Measurements from ENCODE around the gene ZMIZ2.

ZMIZ2 gene

DNA sequence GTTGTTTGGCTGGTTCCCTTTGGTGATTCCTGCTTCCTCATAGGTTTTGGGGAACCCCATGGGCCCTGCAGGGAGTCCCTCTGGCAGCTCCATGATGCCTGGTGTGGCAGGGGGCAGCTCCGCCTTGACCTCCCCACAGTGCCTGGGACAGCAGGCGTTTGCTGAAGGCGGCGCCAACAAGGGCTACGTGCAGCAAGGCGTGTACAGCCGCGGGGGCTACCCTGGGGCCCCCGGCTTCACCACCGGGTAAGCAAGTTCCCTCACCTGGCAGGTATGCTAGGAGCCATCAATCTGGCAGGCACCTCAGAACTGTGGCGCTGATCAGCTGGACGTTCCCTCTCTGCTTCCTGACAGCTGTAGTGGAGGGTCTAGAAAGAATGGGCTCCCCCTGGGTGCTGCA is 8.3 kb downstream of the ZMIZ2 start:
- DNase-seq: no peak

DNA sequence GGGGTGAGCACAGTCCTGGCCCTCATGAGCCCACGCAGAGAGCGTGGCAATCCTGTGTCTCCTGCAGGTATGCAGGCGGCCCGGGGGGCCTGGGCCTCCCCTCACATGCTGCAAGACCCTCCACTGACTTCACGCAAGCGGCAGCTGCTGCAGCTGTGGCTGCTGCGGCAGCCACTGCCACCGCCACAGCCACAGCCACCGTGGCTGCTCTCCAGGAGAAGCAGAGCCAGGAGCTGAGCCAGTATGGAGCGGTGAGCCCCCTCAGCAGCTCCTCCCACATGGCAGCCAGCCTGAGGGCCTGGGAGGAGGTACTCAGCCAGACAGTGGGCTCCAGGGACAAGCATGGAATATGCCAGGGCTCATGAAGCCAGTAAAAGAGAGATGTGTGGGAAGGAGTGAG is 8.7 kb downstream of the ZMIZ2 start:
- no peak for DNase-seq

DNA sequence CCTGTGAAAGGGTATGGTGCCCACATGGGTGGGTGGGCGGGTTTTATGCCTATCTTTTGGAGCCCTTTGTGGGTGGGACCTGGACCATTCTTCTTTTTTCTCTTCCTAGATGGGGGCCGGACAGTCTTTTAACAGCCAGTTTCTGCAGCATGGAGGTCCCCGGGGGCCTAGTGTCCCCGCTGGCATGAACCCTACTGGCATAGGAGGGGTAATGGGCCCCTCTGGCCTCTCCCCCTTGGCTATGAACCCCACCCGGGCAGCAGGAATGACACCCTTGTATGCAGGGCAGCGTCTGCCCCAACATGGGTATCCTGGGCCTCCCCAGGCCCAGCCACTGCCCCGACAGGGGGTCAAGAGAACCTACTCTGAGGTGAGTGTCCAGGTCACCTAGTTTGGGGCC is 9.1 kb downstream of the ZMIZ2 start:
- DNase-seq: no peak

DNA sequence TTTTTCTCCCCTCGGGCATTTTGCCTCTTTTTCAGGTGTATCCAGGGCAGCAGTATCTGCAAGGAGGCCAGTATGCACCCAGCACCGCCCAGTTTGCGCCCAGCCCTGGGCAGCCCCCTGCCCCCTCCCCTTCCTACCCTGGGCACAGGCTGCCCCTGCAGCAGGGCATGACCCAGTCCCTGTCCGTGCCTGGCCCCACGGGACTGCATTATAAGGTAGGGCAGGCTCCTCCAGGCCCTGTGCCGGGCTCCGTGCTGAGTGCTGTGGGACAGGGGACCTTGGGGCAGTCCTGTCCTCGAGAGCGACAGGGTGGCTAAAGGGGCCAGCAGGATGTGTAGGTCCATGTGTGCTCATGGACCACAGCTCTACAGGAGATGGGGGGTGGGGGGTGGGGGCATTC is 10.6 kb downstream of the ZMIZ2 start:
- no peak for DNase-seq

DNA sequence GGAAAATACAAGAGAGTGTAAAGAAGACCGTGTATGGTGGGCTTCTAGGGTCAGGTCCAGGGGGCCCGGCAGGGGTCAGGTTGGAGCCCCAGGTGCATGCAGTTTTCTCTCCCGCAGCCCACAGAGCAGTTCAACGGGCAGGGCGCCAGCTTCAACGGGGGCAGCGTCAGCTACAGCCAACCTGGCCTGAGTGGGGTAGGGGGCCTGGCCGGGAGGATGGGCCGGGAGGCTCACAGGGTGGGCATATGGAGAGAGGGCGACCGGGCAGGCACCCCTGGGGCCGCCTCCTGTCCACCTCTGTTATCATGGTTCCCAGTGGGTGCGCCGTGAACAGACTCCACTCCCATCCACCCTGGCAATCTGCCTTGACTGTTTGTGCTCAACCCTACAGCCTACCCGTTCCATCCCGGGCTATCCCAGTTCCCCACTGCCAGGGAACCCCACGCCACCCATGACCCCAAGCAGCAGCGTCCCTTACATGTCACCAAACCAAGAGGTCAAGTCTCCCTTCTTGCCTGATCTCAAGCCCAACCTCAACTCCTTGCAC is 11.5 kb downstream of the ZMIZ2 start:
- DNase-seq: no peak

DNA sequence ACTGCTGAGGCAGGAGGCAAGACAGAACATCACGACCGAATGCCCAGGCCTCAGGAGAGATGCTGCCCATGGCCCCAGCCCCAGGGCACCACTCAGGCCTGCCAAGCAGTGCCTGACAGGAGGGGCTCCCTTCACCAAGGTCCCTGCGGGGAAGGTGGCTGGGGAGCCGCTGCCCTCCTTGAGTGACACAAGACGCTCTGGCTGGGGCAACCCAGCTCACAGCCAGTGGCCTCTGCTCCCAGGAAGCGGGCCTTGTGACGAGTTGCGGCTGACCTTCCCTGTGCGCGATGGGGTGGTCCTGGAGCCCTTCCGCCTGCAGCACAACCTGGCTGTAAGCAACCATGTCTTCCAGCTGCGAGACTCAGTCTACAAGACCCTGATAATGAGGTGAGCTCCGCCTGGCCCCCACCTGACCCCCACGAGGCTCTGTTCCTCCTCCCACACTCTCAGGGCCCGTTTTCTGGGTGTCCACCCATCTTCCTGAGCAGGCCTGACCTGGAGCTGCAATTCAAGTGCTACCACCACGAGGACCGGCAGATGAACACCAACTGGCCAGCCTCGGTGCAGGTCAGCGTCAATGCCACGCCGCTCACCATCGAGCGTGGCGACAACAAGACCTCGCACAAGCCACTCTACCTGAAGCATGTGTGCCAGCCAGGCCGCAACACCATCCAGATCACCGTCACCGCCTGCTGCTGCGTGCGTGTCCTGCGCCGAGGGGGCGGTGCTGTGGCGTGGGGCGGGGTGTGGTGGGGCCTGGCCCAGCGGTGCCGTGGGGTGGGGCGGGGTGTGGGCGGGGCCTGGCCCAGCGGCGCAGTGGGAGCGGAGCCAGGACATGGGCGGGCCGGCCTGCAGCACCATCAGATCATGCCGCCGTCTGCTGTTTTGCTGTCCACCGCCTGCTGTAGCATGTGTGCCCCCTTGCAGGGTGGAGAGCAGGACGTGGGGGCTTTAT is 12.8 kb downstream of the ZMIZ2 start:
- no peak for DNase-seq

DNA sequence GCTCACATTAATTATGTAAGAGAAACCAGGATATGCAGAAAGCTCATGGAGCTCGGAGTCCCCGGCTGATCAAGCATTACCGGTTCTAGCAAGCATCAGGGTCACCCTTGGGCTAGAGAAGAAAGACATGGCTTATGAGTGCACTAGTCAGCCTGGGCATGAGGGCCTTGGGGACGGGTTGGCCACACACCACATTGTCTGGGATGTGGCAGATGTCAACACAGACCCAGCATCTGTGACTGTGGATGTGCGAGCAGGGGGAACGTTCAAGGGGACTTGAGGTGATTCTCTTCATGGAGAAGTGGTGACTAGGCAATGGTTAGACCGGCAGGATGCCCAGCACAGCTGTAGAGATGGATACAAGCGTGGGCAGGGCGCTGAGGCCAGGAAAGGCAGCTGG is 13.7 kb downstream of the ZMIZ2 start:
- peak; percentile 69 for DNase-seq

DNA sequence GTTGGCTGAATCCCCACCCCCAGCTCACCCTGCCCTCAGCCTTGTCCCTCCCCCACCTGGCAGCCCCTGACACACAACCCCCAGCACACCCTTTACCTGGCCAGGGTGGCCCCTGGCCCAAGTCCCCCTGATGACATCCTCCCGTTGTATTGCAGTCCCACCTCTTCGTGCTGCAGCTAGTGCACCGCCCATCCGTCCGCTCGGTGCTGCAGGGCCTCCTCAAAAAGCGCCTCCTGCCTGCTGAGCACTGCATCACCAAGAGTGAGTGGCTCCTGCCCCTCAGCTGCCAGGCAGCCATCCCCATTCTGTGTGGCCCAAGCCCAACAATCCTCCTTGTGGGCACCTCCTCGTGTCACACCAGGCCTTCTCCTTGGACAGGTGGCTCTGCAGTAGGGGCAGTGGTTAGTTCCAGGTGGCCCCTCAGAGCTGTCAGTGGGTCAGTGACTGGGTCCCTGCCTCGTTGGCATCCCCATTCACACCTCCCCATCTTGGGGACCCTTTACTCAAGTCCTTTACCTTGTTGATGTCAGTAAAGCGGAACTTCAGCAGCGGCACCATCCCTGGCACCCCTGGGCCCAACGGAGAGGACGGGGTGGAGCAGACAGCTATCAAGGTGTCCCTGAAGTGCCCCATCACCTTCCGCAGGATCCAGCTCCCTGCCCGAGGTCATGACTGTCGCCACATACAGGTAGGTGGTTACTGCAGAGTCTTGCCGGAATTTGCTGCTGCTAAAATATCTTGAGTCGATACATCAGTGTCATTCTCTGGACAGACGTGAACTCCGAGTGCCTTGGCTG is 14.3 kb downstream of the ZMIZ2 start:
- DNase-seq: no peak

DNA sequence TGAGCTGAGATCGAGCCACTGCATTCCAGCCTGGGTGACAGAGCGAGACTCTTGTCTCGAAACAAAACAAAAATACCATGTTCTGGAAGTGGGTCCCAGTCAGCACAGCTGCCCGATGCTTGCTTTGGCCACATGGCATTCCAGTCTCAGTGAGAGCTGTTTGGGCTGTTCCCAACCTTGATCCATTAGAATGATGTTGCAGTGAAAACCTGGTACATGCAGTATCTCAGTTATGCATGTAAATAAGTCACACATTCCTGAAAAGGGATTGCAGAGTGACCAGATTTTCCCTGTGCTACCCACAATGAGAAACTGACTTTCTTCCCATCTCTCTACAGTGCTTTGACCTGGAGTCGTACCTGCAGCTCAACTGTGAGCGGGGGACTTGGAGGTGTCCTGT is 15.4 kb downstream of the ZMIZ2 start:
- no peak for DNase-seq

DNA sequence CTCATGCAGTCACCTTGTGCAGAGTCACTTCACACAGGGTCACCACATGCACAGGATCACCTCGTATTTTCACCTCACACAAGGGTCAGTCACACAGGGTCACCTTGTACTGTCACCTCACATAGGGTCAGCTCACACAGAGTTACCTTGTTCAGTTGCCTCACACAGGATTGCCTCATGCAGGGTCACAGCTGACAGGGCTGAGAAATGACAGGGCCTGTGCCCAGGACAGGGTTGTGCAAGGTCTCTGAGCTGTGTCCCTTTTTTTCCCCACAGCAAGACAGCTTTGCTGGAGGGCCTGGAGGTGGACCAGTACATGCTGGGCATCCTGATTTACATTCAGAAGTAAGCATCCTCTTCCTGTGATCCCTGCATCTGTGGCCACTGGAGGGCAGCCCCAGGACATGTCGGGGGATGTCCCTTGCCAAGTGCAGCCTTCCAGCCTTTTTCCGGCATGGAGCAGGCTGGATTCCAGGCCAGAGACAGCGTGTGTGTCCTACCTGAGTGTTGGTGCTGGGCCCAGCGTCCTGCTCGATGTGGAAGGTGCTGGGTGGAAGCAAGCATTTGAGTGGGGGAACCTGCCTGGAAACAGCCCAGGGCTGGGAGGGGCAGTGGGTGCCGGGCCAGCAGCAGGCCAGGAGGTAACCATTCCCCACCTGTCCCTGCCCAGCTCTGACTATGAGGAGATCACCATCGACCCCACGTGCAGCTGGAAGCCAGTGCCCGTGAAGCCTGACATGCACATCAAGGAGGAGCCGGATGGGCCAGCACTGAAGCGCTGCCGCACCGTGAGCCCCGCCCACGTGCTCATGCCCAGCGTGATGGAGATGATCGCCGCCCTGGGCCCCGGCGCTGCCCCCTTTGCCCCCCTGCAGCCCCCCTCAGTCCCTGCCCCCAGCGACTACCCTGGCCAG is 16.3 kb downstream of the ZMIZ2 start:
- DNase-seq: no peak

DNA sequence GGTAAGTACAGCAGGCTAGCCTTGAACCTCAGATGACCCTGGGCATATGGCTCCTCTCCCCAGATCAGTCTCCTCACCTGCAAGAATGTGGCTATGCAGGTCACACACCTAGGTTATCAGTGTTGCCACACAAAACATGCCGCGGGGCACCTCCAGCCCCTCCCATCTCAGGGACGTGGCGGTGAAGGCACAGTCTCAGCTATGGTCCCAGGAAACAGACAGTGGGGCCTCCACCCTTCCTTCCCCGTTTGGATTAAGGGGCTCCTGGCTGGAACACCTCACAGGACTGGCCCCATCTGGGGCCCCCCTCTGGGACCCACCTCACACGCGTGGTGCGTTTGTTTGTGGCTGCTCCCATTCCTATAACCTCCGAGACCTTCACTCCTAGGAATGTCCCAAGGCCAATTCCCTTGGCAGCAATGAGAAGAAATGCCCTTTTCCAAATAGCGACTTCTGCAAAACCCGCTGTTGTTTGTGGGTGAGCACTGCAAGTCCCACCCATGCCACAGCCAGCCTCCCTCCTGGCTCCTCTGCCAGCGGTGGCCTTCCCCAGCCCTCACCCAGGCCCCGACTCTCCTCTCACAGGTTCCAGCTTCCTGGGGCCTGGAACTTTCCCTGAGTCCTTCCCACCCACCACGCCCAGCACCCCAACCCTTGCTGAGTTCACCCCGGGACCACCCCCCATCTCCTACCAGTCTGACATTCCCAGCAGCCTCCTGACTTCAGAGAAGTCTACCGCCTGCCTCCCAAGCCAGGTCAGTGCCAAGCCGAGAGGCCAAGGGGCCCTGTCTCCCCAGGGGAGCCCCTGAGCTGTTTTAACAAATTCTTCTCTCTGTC is 17.1 kb downstream of the ZMIZ2 start:
- no peak for DNase-seq

DNA sequence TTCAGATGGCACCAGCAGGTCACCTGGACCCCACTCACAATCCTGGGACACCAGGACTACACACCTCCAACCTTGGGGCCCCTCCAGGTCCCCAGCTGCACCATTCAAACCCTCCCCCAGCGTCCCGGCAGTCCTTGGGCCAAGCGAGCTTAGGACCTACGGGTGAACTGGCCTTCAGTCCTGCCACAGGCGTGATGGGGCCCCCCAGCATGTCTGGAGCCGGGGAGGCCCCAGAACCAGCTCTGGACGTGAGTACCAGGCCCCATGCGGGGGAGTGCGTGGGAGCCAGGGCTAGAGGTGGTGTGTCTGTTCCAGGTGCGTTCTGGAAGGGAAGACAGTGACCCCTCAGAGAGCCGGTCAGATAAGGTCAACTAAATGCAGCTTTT is 17.8 kb downstream of the ZMIZ2 start:
- DNase-seq: no peak

DNA sequence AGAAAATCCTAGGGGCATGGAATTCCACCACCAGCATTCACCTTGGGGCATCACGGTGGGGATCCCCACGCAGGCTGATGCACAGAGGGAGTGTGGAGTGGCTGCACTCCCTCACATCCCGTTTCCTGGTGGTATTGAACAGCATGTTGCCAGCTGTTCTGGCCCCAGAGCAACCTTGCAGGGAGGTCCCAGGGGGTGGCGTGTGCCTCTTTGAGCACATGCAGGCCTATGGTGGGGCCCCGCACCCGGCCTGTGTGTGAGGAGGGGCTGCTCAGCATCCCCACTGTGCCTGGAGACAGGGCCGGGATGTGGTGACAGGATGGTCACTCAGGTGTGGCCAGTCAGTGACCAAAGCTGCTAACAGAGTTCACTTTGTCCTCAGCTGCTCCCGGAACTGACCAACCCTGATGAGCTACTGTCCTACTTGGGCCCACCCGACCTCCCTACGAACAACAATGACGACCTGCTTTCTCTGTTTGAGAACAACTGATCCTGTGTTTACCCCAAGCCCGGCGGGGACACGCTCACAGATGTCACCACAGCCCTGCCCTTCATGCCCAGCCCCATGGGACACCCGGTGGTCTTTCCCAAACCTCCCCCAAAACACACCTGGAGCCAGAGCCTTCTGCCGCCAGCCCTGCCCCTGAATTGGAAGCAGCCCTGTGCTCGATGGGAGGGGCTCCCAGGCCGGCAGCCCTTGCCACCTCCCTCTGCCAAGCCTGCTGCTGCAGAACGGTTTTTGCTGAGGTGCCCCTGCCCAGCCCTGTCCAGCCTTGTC is 18.7 kb downstream of the ZMIZ2 start:
- no peak for DNase-seq

DNA sequence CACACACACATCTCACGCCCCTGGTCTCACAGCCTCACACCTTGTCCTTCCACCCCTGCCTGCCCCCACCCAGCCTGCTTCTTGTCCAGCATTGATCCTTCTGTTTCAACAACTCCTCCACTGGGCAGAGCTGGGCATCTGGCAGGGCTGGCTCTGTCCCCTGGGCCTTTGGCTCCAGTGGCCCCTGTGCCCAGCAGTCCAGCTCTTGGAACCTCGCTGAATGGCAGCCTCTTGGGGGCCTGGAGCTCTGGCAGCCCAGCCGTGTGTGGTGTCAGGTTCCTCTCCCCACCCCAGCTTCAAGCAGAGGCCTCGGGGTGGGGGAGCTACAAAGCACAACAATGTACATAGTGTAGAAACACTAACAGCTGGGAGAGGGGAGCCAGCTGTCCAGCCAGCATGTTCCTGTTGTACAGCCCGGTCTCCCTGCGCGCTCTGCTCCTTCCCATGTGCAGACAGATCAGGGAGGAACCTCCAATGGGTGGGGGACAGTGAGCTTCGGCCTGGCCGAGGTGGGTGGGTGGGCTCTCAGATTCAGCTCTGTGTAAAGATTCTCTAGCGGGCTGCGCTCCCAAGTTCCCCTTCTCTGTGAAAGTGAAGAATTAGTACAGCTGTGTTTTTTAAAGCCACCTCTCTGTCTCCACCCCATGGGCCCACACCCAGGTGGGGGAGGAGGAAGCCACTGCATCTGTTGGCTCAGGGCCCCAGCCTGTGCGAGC is 19.4 kb downstream of the ZMIZ2 start:
- DNase-seq: peak; percentile 67

DNA sequence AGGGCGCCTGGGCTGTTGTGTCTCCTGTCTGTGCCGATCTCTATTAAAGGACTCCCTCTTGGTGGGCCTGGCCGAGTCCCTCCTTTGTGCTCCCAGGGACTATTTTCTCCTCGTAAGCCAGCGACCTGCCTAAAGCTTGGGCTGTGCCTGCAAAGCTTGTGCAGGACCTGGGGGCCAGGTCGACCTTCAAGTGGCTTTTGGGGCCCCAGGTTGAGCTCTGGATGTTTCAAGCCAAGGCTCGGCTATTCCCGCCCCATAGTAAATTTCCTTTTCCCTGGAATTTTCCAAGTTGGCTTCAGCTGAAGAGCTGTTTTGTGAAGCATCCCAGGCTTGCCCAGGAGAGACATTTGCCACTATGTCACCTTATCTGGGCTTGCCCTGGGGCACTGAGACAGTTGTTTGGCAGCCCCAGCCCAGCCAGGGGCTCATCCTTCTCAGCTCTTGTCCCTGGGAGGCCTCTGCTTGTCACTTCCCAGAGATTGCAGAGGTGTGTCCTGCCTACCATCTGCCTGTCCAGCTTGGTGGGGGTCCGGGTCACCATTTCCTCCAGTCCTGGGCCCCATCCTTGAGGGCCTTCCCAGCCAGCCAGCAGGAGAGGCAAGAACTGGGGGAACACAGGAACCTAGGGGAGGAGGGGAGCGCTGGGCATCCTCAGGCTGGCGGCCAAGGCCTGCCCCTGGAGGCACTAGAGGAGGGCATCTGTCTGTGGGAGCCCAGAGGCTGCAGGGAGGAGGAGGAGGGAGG is 20.2 kb downstream of the ZMIZ2 start:
- DNase-seq: no peak

DNA sequence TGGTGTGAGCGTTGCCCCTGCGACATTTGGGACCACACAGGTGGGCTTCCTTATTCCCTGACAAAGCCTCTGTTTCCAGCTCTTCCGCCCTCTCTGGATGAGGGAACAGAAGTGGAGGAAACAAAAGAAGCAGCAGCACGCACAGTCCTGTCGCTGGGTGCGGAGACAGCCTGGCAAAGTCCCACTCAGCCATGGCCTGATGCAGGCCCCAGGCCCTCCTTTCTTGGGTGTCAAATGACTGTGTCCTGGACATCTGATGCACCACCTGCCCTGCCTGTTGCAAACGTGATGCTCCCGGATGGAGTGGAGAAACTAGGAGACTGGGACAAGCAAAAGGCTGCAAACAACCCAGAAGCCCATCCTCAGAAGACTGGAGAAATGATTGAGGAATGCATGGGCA is 20.7 kb downstream of the ZMIZ2 start:
- no peak for DNase-seq

DNA sequence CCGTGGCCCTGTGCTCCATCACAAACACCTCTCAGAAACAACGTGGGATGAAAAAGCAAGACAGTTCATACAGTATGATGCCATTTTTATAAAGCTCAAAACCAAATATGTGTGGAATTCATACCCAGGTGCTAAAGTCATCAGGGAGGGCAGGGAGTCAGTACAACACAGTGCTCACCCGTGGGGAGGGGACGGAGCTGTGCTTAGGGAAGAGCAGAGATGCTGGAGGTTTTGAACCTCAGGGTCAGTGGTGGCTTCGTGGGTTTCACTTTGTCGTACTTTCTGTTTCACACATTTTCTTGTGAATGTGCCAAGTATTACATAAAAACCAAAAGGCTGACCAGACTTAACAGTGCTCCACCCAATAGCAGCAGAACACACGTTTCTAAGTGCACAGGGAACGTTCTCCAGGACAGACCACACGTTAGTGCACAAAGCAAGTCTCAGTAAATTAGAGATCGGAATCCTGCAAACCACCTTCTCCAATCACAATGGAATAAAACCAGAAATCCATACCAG is 21.2 kb downstream of the ZMIZ2 start:
- DNase-seq: no peak

DNA sequence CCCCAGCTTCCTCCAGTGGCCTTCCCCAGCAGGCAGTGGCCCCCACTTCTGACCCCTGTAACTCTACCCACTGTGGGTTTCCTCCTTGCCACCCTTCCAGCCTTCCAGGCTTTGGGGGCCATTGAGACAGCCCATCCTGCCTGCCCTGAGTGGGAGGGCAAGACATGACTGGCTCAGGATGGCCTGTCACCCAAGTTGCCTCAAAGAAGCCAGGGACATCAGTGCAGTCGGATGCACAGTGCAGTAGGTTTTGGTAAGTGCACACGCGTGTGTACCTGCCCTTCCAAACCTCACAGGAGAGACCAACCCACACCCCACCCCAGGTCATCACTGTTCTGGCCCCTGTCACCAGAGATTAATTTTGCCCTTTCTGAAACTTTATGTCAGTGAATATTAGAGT is 22.7 kb downstream of the ZMIZ2 start:
- DNase-seq: no peak

DNA sequence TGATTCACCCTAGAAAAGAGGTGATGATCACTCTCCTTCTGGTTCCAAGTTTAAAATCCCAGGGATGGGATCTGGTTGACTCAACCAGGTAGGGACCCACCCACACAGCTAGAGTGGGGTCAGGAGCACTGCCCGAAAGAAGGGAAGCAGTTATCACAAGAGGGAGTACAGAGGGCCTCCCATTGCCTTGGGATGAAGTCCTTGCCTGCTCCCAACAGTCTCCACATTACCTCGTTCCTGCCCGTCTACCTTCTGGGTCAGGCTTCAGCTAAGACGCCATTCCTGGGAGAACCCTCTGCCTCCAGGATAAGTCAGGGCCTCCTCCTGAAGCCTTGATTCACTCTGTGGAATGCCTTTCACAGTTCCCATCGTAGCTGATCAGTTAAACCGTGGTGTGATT is 23.8 kb downstream of the ZMIZ2 start:
- DNase-seq: no peak
